ENCODE data around the gene EMILIN2.

EMILIN2 gene

DNA sequence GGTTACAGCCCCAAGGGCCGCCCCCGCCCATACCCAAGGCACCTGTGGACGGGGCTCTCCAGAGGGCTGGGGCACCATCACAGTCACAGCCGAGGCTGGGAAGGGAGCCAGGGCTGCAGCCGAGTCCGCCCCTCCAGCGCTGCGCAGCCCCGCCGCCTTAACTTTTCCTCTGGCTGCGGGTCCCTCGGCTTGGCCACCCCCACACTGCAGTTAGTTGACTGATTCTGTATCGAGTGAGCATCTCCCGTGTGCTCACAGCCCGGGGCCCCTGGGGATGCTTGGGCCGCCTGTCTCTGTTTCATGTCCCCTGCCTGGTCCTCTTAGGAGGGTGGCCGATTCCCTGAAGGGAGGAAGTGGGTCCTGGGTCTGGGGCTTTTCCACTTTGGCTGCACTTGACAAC lies 33.7 kb downstream of the EMILIN2 start:
- TF ChIP-seq MYC (IDR thresholded peaks at IDR 0.05; ENCODE audit: low read depth, low read length) (no peak), CTCF (IDR thresholded peaks at IDR 0.05; ENCODE audit: low read depth, low read length) (no peak), POLR2A (IDR thresholded peaks at IDR 0.05; ENCODE audit: extremely low read depth, insufficient read length) (no peak)
- TF ChIP-seq, protein P1, sequence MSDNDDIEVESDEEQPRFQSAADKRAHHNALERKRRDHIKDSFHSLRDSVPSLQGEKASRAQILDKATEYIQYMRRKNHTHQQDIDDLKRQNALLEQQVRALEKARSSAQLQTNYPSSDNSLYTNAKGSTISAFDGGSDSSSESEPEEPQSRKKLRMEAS (IDR thresholded peaks at IDR 0.05; ENCODE audit: low read depth, low read length) = no peak
- DNase-seq (ENCODE audit: low read depth) = no peak
- no peak overlapping the region for H3K4me3 ChIP-seq (ENCODE audit: low read depth, low read length)

- no peak for TF ChIP-seq CTCF (IDR thresholded peaks at IDR 0.05; ENCODE audit: low read depth, low read length)
- no peak for TF ChIP-seq MYC (IDR thresholded peaks at IDR 0.05; ENCODE audit: low read depth, low read length)
- TF ChIP-seq POLR2A (IDR thresholded peaks at IDR 0.05; ENCODE audit: extremely low read depth, insufficient read length) = no peak
- TF ChIP-seq, protein P1 (IDR thresholded peaks at IDR 0.05; ENCODE audit: low read depth, low read length) = no peak
Observed at GRCh38 chr18:2881088-2881839, 34.5 kb downstream of the EMILIN2 start.

DNA sequence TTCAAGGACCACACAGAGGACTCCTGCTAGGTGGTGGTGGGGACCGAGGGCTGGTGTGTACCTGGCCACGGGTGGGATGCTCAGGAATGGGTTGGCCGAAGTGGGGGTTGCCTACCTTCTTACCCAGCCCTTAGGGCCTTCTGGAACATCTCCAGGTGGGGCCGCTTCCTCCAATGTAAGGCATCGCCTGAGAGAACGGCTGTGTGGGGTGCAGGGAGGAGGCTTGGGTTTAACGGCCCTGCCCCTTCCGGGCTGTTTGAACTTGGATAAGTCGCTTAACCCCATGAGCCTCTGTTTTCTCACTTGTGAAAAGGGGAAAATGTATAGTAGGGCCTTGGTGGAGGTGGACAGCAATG lies 35.0 kb downstream of the EMILIN2 start:
- no peak for DNase-seq (ENCODE audit: low read depth)

More at GRCh38 chr18:2881088-2881839, 34.5 kb downstream of the EMILIN2 start:
- peak; percentile 52 for DNase-seq (ENCODE audit: low read depth)
- H3K4me3 ChIP-seq (ENCODE audit: low read depth, low read length) = no peak overlapping the region

GRCh38 chr18:2882201-2882600 lies 35.4 kb downstream of the EMILIN2 start:
- no peak overlapping the region for H3K4me3 ChIP-seq (ENCODE audit: low read depth, low read length)
- DNase-seq (ENCODE audit: low read depth) = no peak
- TF ChIP-seq MYC (IDR thresholded peaks at IDR 0.05; ENCODE audit: low read depth, low read length) = no peak
- TF ChIP-seq, protein P1 (IDR thresholded peaks at IDR 0.05; ENCODE audit: low read depth, low read length) = no peak
- no peak for TF ChIP-seq POLR2A (IDR thresholded peaks at IDR 0.05; ENCODE audit: extremely low read depth, insufficient read length)
- no peak for TF ChIP-seq CTCF (IDR thresholded peaks at IDR 0.05; ENCODE audit: low read depth, low read length)

More for the DNA sequence above, 35.0 kb downstream of the EMILIN2 start:
- TF ChIP-seq CTCF (IDR thresholded peaks at IDR 0.05; ENCODE audit: low read depth, low read length) (no peak), POLR2A (IDR thresholded peaks at IDR 0.05; ENCODE audit: extremely low read depth, insufficient read length) (no peak), MYC (IDR thresholded peaks at IDR 0.05; ENCODE audit: low read depth, low read length) (no peak)
- TF ChIP-seq, protein P1 (IDR thresholded peaks at IDR 0.05; ENCODE audit: low read depth, low read length) = no peak
- H3K4me3 ChIP-seq (ENCODE audit: low read depth, low read length) = no peak overlapping the region

DNA sequence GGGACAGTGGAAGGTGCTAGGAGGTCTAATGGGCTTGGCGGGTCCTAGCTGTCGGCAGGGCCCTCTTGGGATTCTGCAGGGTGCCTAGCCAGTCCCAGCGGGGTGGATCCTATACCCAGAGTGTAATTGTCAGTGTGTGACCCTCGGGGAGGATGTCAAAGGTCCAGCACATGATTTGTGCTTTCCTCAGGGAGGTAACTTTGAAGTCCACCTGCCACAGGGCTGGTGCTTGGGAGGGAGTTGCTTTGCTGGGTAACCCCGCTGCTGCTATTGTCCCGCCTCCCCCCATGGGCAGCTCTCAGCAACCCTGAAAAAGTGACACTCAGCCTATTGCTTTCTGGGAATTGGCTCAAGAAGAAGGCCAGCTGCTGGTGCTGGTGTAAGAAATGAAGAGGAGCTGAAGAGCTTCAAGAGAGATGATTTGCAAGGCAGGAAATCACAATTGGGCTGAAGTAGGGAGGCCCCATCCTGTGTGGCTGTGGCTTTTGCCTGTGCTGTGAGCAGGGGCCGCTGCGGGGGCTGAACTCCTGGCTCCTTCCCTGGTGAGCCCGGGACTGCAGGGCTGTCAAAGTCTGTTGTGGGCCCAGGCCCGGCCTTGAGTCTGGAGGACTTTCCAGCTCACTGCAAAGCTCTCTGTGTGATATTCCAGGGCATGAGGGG lies 36.4 kb downstream of the EMILIN2 start:
- no peak overlapping the region for H3K4me3 ChIP-seq (ENCODE audit: low read depth, low read length)
- peak; percentile 89 for DNase-seq (ENCODE audit: low read depth)
- TF ChIP-seq POLR2A (IDR thresholded peaks at IDR 0.05; ENCODE audit: extremely low read depth, insufficient read length) (no peak), MYC (IDR thresholded peaks at IDR 0.05; ENCODE audit: low read depth, low read length) (no peak), CTCF (IDR thresholded peaks at IDR 0.05; ENCODE audit: low read depth, low read length) (no peak)
- TF ChIP-seq, protein P1 (IDR thresholded peaks at IDR 0.05; ENCODE audit: low read depth, low read length) = no peak
